Mucosa of stomach (tissue), 1 donor: ENCODE measurements around the gene NFATC2.
"Not testable (repeated sequence)": the region's sequence is repeated elsewhere in the genome, so short reads cannot be mapped to it uniquely, and the experiment has no call there.

Experiments
- H3K27me3 ChIP-seq: one replicate; pipeline ENCODE4 v1.7.0; 2013; ENCODE audit warnings: mild to moderate bottlenecking, low read length; ENCODE audit not compliant: control insufficient read depth, insufficient read depth
- H3K36me3 ChIP-seq: one replicate; pipeline ENCODE4 v1.7.0; 2013; ENCODE audit warnings: low read length; ENCODE audit not compliant: control insufficient read depth, insufficient read depth
- H3K4me1 ChIP-seq: one replicate; pipeline ENCODE4 v1.7.0; 2013; ENCODE audit warnings: mild to moderate bottlenecking, low read length; ENCODE audit not compliant: control insufficient read depth, insufficient read depth
- H3K4me3 ChIP-seq: one replicate; pipeline ENCODE4 v1.7.0; 2013; ENCODE audit warnings: low read length
- H3K9ac ChIP-seq: one replicate; pipeline ENCODE4 v1.7.0; 2013; ENCODE audit warnings: mild to moderate bottlenecking, low read length, moderate library complexity
- H3K9me3 ChIP-seq: one replicate; pipeline ENCODE4 v1.7.0; 2013; ENCODE audit warnings: mild to moderate bottlenecking, low read length, moderate library complexity; ENCODE audit not compliant: control insufficient read depth
- donor health status: Pancreatic carcinoma.

Gene NFATC2

GRCh38 chr20:51345601-51346101 lies 196.9 kb downstream of the NFATC2 start:
- Histone ChIP-seq H3K4me1 (no peaks in the 10 kb centered on the region), H3K9ac (no peak overlapping the region), H3K9me3 (no peaks in the 10 kb centered on the region), H3K27me3 (no peaks in the 10 kb centered on the region), H3K36me3 (no peaks in the 10 kb centered on the region), H3K4me3 (no peak overlapping the region)

- not testable (repeated sequence) for H3K36me3 ChIP-seq, H3K9ac ChIP-seq, H3K27me3 ChIP-seq, H3K9me3 ChIP-seq, H3K4me1 ChIP-seq, H3K4me3 ChIP-seq
These were observed 198.7 kb downstream of the NFATC2 start for GRCh38 chr20:51343802-51344201.

- Histone ChIP-seq H3K27me3 (no peaks in the 10 kb centered on the region), H3K4me3 (no peak overlapping the region), H3K4me1 (no peaks in the 10 kb centered on the region), H3K36me3 (no peaks in the 10 kb centered on the region), H3K9ac (no peak overlapping the region), H3K9me3 (no peaks in the 10 kb centered on the region)
These were observed 199.8 kb downstream of the NFATC2 start for GRCh38 chr20:51342510-51343236.

- H3K4me3 ChIP-seq, result no peak overlapping the region
- H3K9me3 ChIP-seq, result no peaks in the 10 kb centered on the region
- no peaks in the 10 kb centered on the region for H3K4me1 ChIP-seq
- no peaks in the 10 kb centered on the region for H3K27me3 ChIP-seq
- no peak overlapping the region for H3K9ac ChIP-seq
- no peaks in the 10 kb centered on the region for H3K36me3 ChIP-seq
These were observed 200.9 kb downstream of the NFATC2 start for GRCh38 chr20:51341581-51341980.

- Histone ChIP-seq H3K27me3 (no peaks in the 10 kb centered on the region), H3K9me3 (no peaks in the 10 kb centered on the region), H3K9ac (no peak overlapping the region), H3K4me1 (no peaks in the 10 kb centered on the region), H3K36me3 (no peaks in the 10 kb centered on the region), H3K4me3 (no peak overlapping the region)
These were observed 202.1 kb downstream of the NFATC2 start for GRCh38 chr20:51340451-51340840.

- Histone ChIP-seq H3K4me3 (no peak overlapping the region), H3K36me3 (no peaks in the 10 kb centered on the region), H3K27me3 (no peaks in the 10 kb centered on the region), H3K9ac (no peak overlapping the region), H3K4me1 (no peaks in the 10 kb centered on the region), H3K9me3 (no peaks in the 10 kb centered on the region)
These were observed 202.6 kb downstream of the NFATC2 start for GRCh38 chr20:51339721-51340450.

GRCh38 chr20:51338692-51339440 lies 203.7 kb downstream of the NFATC2 start:
- no peaks in the 10 kb centered on the region for H3K4me1 ChIP-seq
- H3K9ac ChIP-seq, result no peak overlapping the region
- no peaks in the 10 kb centered on the region for H3K9me3 ChIP-seq
- H3K27me3 ChIP-seq, result no peaks in the 10 kb centered on the region
- H3K4me3 ChIP-seq, result no peak overlapping the region
- H3K36me3 ChIP-seq, result no peaks in the 10 kb centered on the region

- Histone ChIP-seq H3K4me1 (no peaks in the 10 kb centered on the region), H3K9ac (no peak overlapping the region), H3K27me3 (no peaks in the 10 kb centered on the region), H3K9me3 (no peaks in the 10 kb centered on the region), H3K4me3 (no peak overlapping the region), H3K36me3 (no peaks in the 10 kb centered on the region)
These were observed 205.3 kb downstream of the NFATC2 start for GRCh38 chr20:51337126-51337805.
